ENCODE data around the gene MAGOH.

- TF ChIP-seq YY1 (IDR thresholded peaks at IDR 0.05; ENCODE audit: insufficient read depth, insufficient read length) = no peak
- no peak for TF ChIP-seq SUZ12 (IDR thresholded peaks at IDR 0.05; ENCODE audit: extremely low read depth, insufficient read depth, insufficient read length)
- TF ChIP-seq ZNF274 (IDR thresholded peaks at IDR 0.05; ENCODE audit: low read depth, low read length) = no peak
Measured at GRCh38 chr1:53210954-53211353, 27.4 kb downstream of the MAGOH start.
